ENCODE results near the gene IQCF2. TPM values are rescaled to one million over a fixed set of nuclear protein-coding genes. Genes with fewer than 3 reads are reported as not detected.
"Not testable (repeated sequence)": the region's sequence is repeated elsewhere in the genome, so short reads cannot be mapped to it uniquely, and the experiment has no call there.

IQCF2 gene
- total RNA-seq = not detected

- CTCF ChIA-PET = no interaction called here
- POLR2A ChIA-PET = no interaction called here
Observed at GRCh38 chr3:51860703-51861665, at the start of gene IQCF2. Gene IQCF2 (plus strand): TSS chr3:51861615. CDS start chr3:51861667, 52 bp downstream.

DNA sequence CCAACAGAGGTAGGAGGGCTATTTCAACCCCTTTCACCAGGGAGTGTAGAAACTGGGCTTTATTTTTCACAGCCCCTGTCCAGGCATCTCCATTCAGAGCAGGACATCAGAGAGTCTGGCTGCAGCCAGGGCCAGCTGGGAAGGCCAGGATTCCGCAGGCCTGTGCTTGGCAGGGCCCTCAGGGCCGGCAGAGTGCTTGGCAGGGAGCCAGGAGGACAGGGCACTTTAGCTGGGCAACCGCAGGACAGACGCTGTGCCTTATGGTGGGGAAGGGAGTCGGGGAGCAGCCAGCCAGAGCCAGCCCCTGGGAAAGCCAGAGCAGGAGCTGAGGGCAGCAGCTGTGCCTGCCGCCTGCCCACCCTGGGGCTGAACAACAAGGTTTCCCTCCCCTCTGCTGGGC, 47.9 kb upstream of the IQCF2 start:
- CTCF ChIA-PET = no interaction called here

DNA sequence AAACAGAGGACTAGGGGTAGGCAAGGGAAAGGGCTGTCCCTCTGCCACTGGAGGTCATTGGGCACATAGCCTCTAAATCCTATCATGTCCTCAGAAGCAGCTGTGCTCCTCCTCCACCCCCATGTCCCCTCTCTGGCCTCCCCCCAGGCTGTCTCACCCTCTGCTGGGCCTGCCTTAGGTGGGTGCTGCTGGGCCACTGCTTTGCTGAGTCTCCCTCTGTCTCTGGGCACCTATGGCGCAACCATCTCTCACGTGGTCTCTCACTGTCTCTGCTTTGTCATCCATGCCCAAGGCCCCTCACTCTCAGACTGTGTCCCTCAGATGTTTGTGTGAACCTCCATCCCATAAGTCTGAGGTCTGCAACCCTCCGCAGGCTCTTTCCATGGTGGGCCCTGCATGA, 47.4 kb upstream of the IQCF2 start:
- CTCF ChIA-PET = no interaction called here

More for the DNA sequence above, 47.9 kb upstream of the IQCF2 start:
- POLR2A ChIA-PET = no interaction called here

GRCh38 chr3:51815614-51816013, 45.8 kb upstream of the IQCF2 start:
- ChIA-PET CTCF (no interaction called here), POLR2A (no interaction called here)

More for the DNA sequence above, 47.4 kb upstream of the IQCF2 start:
- POLR2A ChIA-PET = no interaction called here

GRCh38 chr3:51816723-51817122, 44.7 kb upstream of the IQCF2 start:
- POLR2A ChIA-PET = no interaction called here
- CTCF ChIA-PET = no interaction called here

- ChIA-PET POLR2A (no interaction called here), CTCF (no interaction called here)
Observed at GRCh38 chr3:51817375-51817774, 44.0 kb upstream of the IQCF2 start.

DNA sequence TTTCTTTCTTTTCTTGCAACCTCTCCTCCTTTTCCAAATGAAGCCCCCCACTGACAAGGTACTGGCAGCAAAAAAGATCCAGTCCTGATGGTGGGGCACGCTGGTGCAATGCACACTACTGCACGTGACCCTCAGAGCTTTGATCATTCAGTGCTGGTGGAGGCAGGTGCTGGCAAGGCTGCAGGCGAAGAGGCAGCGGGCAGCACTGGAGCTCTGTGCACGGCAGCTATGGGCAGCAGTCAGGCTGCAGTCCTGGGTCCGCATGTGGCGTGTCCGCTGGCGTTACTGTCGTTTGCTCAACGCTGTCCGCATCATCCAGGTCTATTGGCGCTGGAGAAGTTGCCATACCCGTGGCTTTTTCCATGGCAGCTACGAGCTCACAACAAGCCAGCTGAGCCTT, 42.3 kb upstream of the IQCF2 start:
- ChIA-PET CTCF (interaction anchor here (1.7 kb wide), 1 partner anchor 100 kb away, joined by 5 read pairs; no protein-coding TSS in a partner anchor), POLR2A (no interaction called here)

GRCh38 chr3:51819709-51820406, 41.6 kb upstream of the IQCF2 start:
- ChIA-PET POLR2A (no interaction called here), CTCF (interaction anchor here (1.7 kb wide), 1 partner anchor 101 kb away, joined by 5 read pairs; no protein-coding TSS in a partner anchor)

GRCh38 chr3:51828297-51828696, 33.1 kb upstream of the IQCF2 start:
- ChIA-PET POLR2A (no interaction called here), CTCF (interaction anchor here (0.6 kb wide), 1 partner anchor 155 kb away, joined by 3 read pairs; no protein-coding TSS in a partner anchor)

GRCh38 chr3:51830345-51830744, 31.1 kb upstream of the IQCF2 start:
- POLR2A ChIA-PET = no interaction called here
- CTCF ChIA-PET = no interaction called here

GRCh38 chr3:51830836-51831385, 30.5 kb upstream of the IQCF2 start:
- ChIA-PET POLR2A (no interaction called here), CTCF (no interaction called here)

DNA sequence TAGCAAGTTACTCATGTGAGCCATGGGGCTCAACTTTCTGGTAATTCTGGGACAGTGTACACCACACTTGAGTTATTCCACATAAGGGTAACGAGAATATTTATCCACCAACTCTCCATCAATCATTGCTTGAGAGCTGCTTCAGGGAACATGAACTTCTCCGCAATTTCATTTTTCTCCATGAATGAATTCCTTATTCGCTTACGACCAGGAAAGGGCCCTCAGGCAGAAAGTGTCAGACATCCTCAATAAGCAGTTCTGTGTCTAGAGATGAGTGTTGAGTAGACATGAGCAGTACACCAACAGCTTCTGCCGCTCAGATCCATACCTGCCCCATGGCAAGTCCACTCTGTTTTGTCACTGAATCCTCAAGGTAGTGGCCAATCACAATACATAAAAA, 24.8 kb upstream of the IQCF2 start:
- ChIA-PET CTCF (no interaction called here), POLR2A (no interaction called here)

DNA sequence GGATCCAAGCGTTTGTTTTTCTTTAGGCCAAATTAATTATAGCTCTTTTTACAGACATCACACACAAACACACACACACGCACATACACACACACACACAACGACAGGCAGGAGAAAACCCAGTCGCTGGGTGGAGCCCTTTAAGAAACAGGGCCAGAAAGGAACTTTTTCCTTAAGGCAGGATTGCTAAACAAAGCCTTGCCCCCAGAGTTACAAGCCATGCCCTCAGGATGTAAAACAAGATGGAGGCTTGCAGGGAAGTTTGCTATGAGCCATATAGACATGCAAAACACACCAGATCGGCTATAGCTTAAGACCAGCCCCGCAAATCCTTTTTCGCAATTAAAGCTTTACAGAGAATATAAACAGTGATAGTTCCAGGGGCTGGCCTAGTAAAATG, 16.3 kb upstream of the IQCF2 start:
- CTCF ChIA-PET = interaction anchor here (1.1 kb wide), 1 partner anchor 38 kb away, joined by 3 read pairs; no protein-coding TSS in a partner anchor
- POLR2A ChIA-PET = no interaction called here

DNA sequence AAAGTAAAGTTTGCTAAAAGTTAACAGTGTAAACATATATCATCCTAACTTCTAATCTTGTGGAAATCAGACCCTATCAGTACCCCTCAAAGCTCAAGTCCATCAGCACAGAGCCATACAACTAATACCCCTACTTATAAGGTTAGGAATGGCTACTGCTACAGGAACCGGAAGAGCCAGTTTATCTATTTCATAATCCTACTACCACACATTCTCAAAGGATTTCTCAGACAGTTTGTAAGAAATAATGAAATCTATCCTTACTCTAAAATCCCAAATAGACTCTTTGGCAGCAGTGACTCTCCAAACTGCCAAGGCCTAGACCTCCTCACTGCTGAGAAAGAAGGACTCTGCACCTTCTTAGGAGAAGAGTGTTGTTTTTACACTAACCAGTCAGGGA, 6.0 kb upstream of the IQCF2 start:
- POLR2A ChIA-PET, CTCF ChIA-PET: not testable (repeated sequence)

DNA sequence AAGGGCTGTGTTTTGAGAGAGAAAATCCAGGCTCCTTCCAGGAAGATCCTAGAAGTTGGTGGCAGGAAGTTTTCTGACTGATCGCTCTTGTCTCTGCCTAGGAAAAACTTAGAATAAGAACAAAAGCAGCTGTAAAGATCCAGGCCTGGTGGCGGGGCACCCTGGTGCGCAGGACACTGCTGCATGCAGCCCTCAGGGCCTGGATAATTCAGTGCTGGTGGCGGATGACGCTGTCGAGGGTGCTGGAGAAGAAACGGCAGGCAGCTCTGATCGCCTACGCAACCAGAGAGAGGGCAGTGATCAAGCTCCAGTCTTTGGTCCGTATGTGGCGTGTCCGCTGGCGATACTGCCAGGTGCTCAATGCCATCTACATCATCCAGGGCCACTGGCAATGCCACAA, 1.5 kb downstream of the IQCF2 start:
- CTCF ChIA-PET = no interaction called here
- POLR2A ChIA-PET = no interaction called here

DNA sequence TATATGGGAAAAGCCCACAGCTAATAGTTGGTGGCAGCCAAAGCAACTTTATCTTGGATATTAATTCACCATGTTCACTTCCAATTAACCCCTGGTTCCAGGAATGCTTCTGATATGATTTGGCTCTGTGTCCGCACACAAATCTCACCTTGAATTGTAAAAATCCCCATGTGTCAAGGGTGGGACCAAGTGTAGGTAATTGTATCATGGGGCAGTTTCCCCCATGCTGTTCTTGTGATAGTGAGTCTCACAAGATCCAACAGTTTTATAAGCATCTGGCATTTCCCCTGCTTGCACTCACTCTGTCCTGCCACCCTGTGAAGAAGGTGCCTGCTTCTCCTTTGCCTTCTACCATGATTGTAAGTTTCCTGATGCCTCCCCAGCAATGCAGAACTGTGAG, 7.5 kb downstream of the IQCF2 start:
- CTCF ChIA-PET, POLR2A ChIA-PET: not testable (repeated sequence)

GRCh38 chr3:51869304-51869703, 7.9 kb downstream of the IQCF2 start:
- CTCF ChIA-PET = no interaction called here

DNA sequence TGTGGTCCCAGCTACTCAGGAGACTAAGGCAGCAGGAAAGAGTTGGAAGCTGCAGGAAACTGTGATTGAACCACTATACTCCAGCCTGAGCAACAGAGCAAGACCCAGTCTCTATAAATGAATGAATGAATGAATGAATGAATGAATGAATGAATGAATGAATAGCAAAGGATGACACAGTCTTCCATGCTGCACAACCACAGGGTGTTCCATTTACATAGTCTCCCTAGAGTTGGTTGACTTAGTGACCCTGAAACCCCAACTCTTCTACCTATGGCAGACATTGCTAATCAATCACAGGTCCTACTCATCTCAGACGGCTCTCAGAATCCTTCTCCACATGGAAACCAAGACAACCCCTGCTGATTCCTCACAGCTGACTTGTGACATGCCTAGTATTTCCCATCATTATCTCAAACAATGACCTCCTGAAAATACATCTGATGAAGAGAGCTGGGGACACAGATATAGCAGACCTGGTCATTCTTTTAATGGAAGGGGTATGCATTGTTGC, 11.9 kb downstream of the IQCF2 start:
- ChIA-PET CTCF (no interaction called here), POLR2A (no interaction called here)

More at GRCh38 chr3:51869304-51869703, 7.9 kb downstream of the IQCF2 start:
- POLR2A ChIA-PET = no interaction called here

DNA sequence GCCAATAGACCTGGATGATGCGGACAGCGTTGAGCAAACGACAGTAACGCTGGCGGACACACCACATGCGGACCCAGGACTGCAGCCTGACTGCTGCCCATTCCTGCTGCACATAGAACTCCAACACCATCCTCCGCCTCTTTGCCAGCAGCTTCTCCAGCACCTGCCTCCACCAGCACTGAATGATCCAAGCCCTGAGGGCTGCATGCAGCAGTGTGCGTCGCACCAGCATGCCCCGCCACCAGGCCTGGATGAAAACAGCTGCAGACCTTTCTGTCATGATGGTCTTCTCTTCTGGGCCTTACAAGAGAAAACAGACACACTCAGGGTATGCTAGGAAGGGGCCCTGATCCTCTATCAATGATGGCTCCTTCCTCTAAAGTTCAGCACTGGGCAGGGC, 12.5 kb downstream of the IQCF2 start:
- CTCF ChIA-PET = no interaction called here
- POLR2A ChIA-PET = no interaction called here

- ChIA-PET CTCF (no interaction called here), POLR2A (no interaction called here)
Observed at GRCh38 chr3:51874411-51874810, 13.0 kb downstream of the IQCF2 start.

- ChIA-PET CTCF (no interaction called here), POLR2A (no interaction called here)
Observed at GRCh38 chr3:51874889-51875288, 13.5 kb downstream of the IQCF2 start.
